IMR-90 (cell line): ENCODE measurements around the gene AHI1. TPM values are rescaled to one million over a fixed set of nuclear protein-coding genes. Genes with fewer than 3 reads are reported as not detected.

ENCODE experiments used
- ATAC-seq: fragments of 200-7000 bp; cut with Tn5 transposase; 2 replicates; pipeline ENCODE4 v1.9.1; 2020; ENCODE audit warnings: low read depth, mild to moderate bottlenecking, moderate library complexity
- BruUV-seq: library from RNA; stranded (reverse); fragments of 400-500 nt; replicated peaks from 2 replicates; lab custom pipeline; 2021; lab: Mats Ljungman, UMichigan
- CTCF ChIA-PET: fragments of 300-600 bp; formaldehyde crosslinking; extraction: SDS; loops from one replicate; lab custom pipeline; 2021; ENCODE audit warnings: antibody characterized with exemption; lab: Yijun Ruan, JAX
- POLR2A ChIA-PET: fragments of 300-600 bp; sonication (Branson Sonifier 250); formaldehyde crosslinking; loops from one replicate; lab custom pipeline; 2022; ENCODE audit warnings: antibody characterized with exemption; ENCODE audit not compliant: unreplicated experiment; lab: Charles Lee
- DNase-seq: peaks from one replicate; pipeline ENCODE4 v3.0.0; 2013
- H2AFZ ChIP-seq: replicated peaks from 2 replicates; pipeline ENCODE3; 2013; ENCODE audit warnings: low read length, mild to moderate bottlenecking; ENCODE audit not compliant: poor library complexity
- H2AK5ac ChIP-seq: 2 replicates; pipeline ENCODE4 v1.6.1; 2013; ENCODE audit warnings: low read depth, low read length, inconsistent platforms
- H2AK9ac ChIP-seq: replicated peaks from 2 replicates; pipeline ENCODE3; 2013; ENCODE audit warnings: mild to moderate bottlenecking, low read depth, low read length, moderate library complexity; ENCODE audit not compliant: poor library complexity
- H2BK120ac ChIP-seq: 2 replicates; pipeline ENCODE4 v1.6.1; 2013; ENCODE audit warnings: low read depth, low read length, inconsistent platforms
- H2BK15ac ChIP-seq: 3 replicates; pipeline ENCODE4 v1.6.1; 2013; ENCODE audit warnings: low read depth, low read length, inconsistent platforms
- H2BK20ac ChIP-seq: 2 replicates; pipeline ENCODE4 v1.6.1; 2013; ENCODE audit warnings: low read depth, mild to moderate bottlenecking, inconsistent platforms, low read length, moderate library complexity
- H2BK5ac ChIP-seq: 2 replicates; pipeline ENCODE4 v1.6.1; 2013; ENCODE audit warnings: mild to moderate bottlenecking, low read depth, low read length, inconsistent platforms; ENCODE audit not compliant: poor library complexity, severe bottlenecking
- H3K14ac ChIP-seq: replicated peaks from 2 replicates; pipeline ENCODE4 v1.6.1; 2013; ENCODE audit warnings: low read depth, low read length, inconsistent platforms
- H3K18ac ChIP-seq: 2 replicates; pipeline ENCODE4 v1.6.1; 2013; ENCODE audit warnings: low read depth, low read length, control low read depth
- H3K23ac ChIP-seq: 2 replicates; pipeline ENCODE4 v1.6.1; 2013; ENCODE audit warnings: low read depth, low read length, inconsistent platforms
- H3K27ac ChIP-seq: 2 replicates; pipeline ENCODE4 v1.5.1; 2013; ENCODE audit warnings: mild to moderate bottlenecking, control low read depth, low read length; ENCODE audit not compliant: insufficient read depth
- H3K27me3 ChIP-seq: 2 replicates; pipeline ENCODE4 v1.6.1; 2013; ENCODE audit warnings: low read length; ENCODE audit not compliant: control insufficient read depth, insufficient read depth
- H3K36me3 ChIP-seq: 2 replicates; pipeline ENCODE4 v1.6.1; 2013; ENCODE audit warnings: low read length, mixed read lengths; ENCODE audit not compliant: control insufficient read depth, insufficient read depth
- H3K4ac ChIP-seq: 2 replicates; pipeline ENCODE4 v1.6.1; 2013; ENCODE audit warnings: low read depth, low read length, inconsistent platforms
- H3K4me1 ChIP-seq: 2 replicates; pipeline ENCODE4 v1.6.1; 2013; ENCODE audit warnings: low read length, mixed read lengths; ENCODE audit not compliant: control insufficient read depth, insufficient read depth
- H3K4me2 ChIP-seq: 2 replicates; pipeline ENCODE4 v1.6.1; 2013; ENCODE audit warnings: low read depth, mild to moderate bottlenecking, control low read depth, low read length, moderate library complexity
- H3K4me3 ChIP-seq: 2 replicates; pipeline ENCODE4 v1.5.1; 2013; ENCODE audit warnings: low read depth, mild to moderate bottlenecking, control low read depth, low read length, moderate library complexity; ENCODE audit not compliant: insufficient read depth
- H3K56ac ChIP-seq: 2 replicates; pipeline ENCODE4 v1.6.1; 2013; ENCODE audit warnings: low read length, inconsistent platforms; ENCODE audit not compliant: insufficient read depth; ENCODE audit errors: extremely low read depth
- H3K79me1 ChIP-seq, 2 experiments: 2 replicates each; pipeline ENCODE4 v1.6.1; 2013; ENCODE audit warnings: low read length in 2 of 2, inconsistent platforms in 1 of 2, low read depth in 1 of 2
- H3K9ac ChIP-seq: 2 replicates; pipeline ENCODE4 v1.6.1; 2013; ENCODE audit warnings: low read depth, low read length, control low read depth
- H3K9me1 ChIP-seq: 2 replicates; pipeline ENCODE4 v1.6.1; 2013; ENCODE audit warnings: low read length, inconsistent platforms; ENCODE audit not compliant: insufficient read depth
- H3K9me3 ChIP-seq: 2 replicates; pipeline ENCODE4 v1.6.1; 2013; ENCODE audit warnings: low read length; ENCODE audit not compliant: control insufficient read depth, insufficient read depth
- H4K20me1 ChIP-seq: 2 replicates; pipeline ENCODE4 v1.6.1; 2013; ENCODE audit warnings: low read length, inconsistent platforms; ENCODE audit not compliant: insufficient read depth
- H4K5ac ChIP-seq: 2 replicates; pipeline ENCODE4 v1.6.1; 2013; ENCODE audit warnings: mild to moderate bottlenecking, low read depth, low read length, control low read depth
- H4K8ac ChIP-seq, 2 experiments: 2 replicates each; pipeline ENCODE4 v1.6.1; 2013; ENCODE audit warnings: low read depth in 2 of 2, low read length in 2 of 2, control low read depth in 1 of 2, inconsistent platforms in 1 of 2
- H4K91ac ChIP-seq: 2 replicates; pipeline ENCODE4 v1.6.1; 2013; ENCODE audit warnings: low read depth, low read length, inconsistent platforms; ENCODE audit not compliant: insufficient read depth
- CEBPB ChIP-seq: IDR thresholded peaks from 2 replicates; pipeline ENCODE4 v1.6.1; 2012; ENCODE audit warnings: low read depth, low read length, improper control_type of control experiment
- CHD1 ChIP-seq: IDR thresholded peaks from 2 replicates; pipeline ENCODE4 v1.6.1; 2012; ENCODE audit warnings: low read depth, low read length, improper control_type of control experiment
- CTCF ChIP-seq: conservative IDR thresholded peaks from 2 replicates; pipeline ENCODE4 v1.5.1; 2012; ENCODE audit warnings: mild to moderate bottlenecking, low read depth, low read length, improper control_type of control experiment
- ELK1 ChIP-seq: fragments of 150-350 bp; IDR thresholded peaks from 2 replicates; pipeline ENCODE4 v1.6.1; 2016; ENCODE audit warnings: low read depth, mild to moderate bottlenecking, low read length, moderate library complexity, borderline replicate concordance
- MAFK ChIP-seq: IDR thresholded peaks from 2 replicates; pipeline ENCODE4 v1.6.1; 2012; ENCODE audit warnings: low read depth, low read length, improper control_type of control experiment
- MAZ ChIP-seq: IDR thresholded peaks from 2 replicates; pipeline ENCODE4 v1.6.1; 2012; ENCODE audit warnings: low read depth, mild to moderate bottlenecking, low read length, improper control_type of control experiment, moderate library complexity, borderline replicate concordance
- MXI1 ChIP-seq: IDR thresholded peaks from 2 replicates; pipeline ENCODE4 v1.6.1; 2012; ENCODE audit warnings: low read depth, mild to moderate bottlenecking, low read length, moderate library complexity, borderline replicate concordance
- POLR2A ChIP-seq: IDR thresholded peaks from 2 replicates; pipeline ENCODE4 v1.6.1; 2012; ENCODE audit warnings: mild to moderate bottlenecking, low read depth, low read length
- RFX5 ChIP-seq: IDR thresholded peaks from 2 replicates; pipeline ENCODE4 v1.8.0; 2012; ENCODE audit warnings: low read depth, mild to moderate bottlenecking, low read length, moderate library complexity
- USF2 ChIP-seq: fragments of 150-350 bp; IDR thresholded peaks from 2 replicates; pipeline ENCODE4 v1.6.1; 2017; ENCODE audit warnings: mild to moderate bottlenecking, antibody characterized with exemption, low read length, low read depth
- WGBS, 2 experiments: methylation state at CpG; one replicate each; pipeline versions ENCODE4 v1.1.5 to v1.1.7; 2013; ENCODE audit warnings: missing lambda C conversion rate in 2 of 2; ENCODE audit not compliant: insufficient read length in 1 of 2; ENCODE audit errors: extremely low coverage in 2 of 2; 5-methylcytosine and 5-hydroxymethylcytosine counted together
- dilution Hi-C: fragments of 300-500 bp; cut with HindIII; formaldehyde crosslinking; loops from one replicate; pipeline ENCODE4 v1.14.3; 2018; ENCODE audit warnings: low sequenced_read_pairs; ENCODE audit not compliant: unreplicated experiment
- in situ Hi-C: fragments of 300-500 bp; cut with MboI; formaldehyde crosslinking; loops from 3 replicates; pipeline ENCODE4 v1.14.3; 2019; ENCODE audit warnings: low sequenced_read_pairs, inconsistent platforms, mixed read lengths
- intact Hi-C: fragments of 100-400 bp; cut with micrococcal nuclease; formaldehyde crosslinking; loops from 2 replicates; pipeline ENCODE4 v1.10.0; 2022
- polyA plus RNA-seq, 3 experiments: library from polyadenylated mRNA; depleted of rRNA; stranded (reverse); fragments of >200 nt; gene quantifications; 2 replicates each; pipeline ENCODE4 v1.2.3, GENCODE V29; 2012; ENCODE audit warnings: low replicate concordance in 1 of 3
- total RNA-seq: library from RNA; depleted of rRNA; stranded (reverse); fragments of >200 nt; gene quantifications from 2 replicates; pipeline ENCODE4 v1.2.3, GENCODE V29; 2012

The AHI1 gene
- total and polyA plus RNA-seq, 2 of the 4 experiments (the other 2 are of a cell fraction), result 9.5 to 19.4 TPM

GRCh38 chr6:135268263-135268662 lies 229.3 kb downstream of the AHI1 start:
- intact Hi-C loops, result no loop called here
- POLR2A ChIA-PET, result no interaction called here

More at GRCh38 chr6:135268263-135268662, 229.3 kb downstream of the AHI1 start:
- DNase-seq (no peak), ATAC-seq (no peak)
- no peak overlapping the region for H4K5ac ChIP-seq
- no peak overlapping the region for H2AK5ac ChIP-seq
- no peak overlapping the region for H3K4me3 ChIP-seq
- no peak overlapping the region for H2BK5ac ChIP-seq
- no CpG with 5 or more reads among the region's 3 CpGs for WGBS, 2 experiments
- H2AK9ac ChIP-seq, result no peak overlapping the region
- H4K20me1 ChIP-seq, result no peaks in the 10 kb centered on the region
- no peak overlapping the region for H2BK120ac ChIP-seq
- H3K9me1 ChIP-seq, result no peaks in the 10 kb centered on the region; the same call in 1 of the 2 replicates
- no peaks in the 10 kb centered on the region for H3K9me3 ChIP-seq
- TF ChIP-seq MXI1 (no peak), MAZ (no peak), CHD1 (no peak), USF2 (no peak), MAFK (no peak), ELK1 (no peak), CTCF (no peak), POLR2A (no peak), RFX5 (no peak), CEBPB (no peak)
- H4K91ac ChIP-seq, result no peak overlapping the region
- H2BK15ac ChIP-seq, result no peak overlapping the region
- in situ Hi-C loops, result no loop called here
- H3K23ac ChIP-seq, result no peak overlapping the region
- no peak overlapping the region for H3K4ac ChIP-seq
- H3K9ac ChIP-seq, result no peak overlapping the region
- no peak overlapping the region for H4K8ac ChIP-seq
- no peak overlapping the region for H3K4me2 ChIP-seq
- H3K14ac ChIP-seq, result no peak overlapping the region
- no peak overlapping the region for H2AFZ ChIP-seq
- H3K79me1 ChIP-seq, result no peaks in the 10 kb centered on the region
- dilution Hi-C loops, result no loop called here
- CTCF ChIA-PET, result no interaction called here
- H3K27me3 ChIP-seq, result peaks cover 1% of the 10 kb centered on the region
- H2BK20ac ChIP-seq, result no peak overlapping the region
- no peak overlapping the region for H3K18ac ChIP-seq
- no peaks in the 10 kb centered on the region for H3K4me1 ChIP-seq
- no peak overlapping the region for H3K56ac ChIP-seq
- no TSS peak for BruUV-seq
- H3K27ac ChIP-seq, result no peak overlapping the region
- H3K36me3 ChIP-seq, result no peaks in the 10 kb centered on the region
